Lung (tissue), 12 donors: ENCODE data around the gene ABR. TPM values are rescaled to one million over a fixed set of nuclear protein-coding genes. Genes with fewer than 3 reads are reported as not detected.

Experiments used
- ATAC-seq: fragments of 200-7000 bp; cut with Tn5 transposase; one replicate; pipeline ENCODE4 v1.9.1; 2020; ENCODE audit warnings: moderate number of reproducible peaks; ENCODE audit not compliant: insufficient read depth, low FRiP score
- DNase-seq, 3 donors: peaks; one replicate each; pipeline ENCODE4 v3.0.0-alpha.2; 2013 to 2017
- H3K27ac ChIP-seq, 2 donors: one replicate each; pipeline ENCODE4 v1.5.1; 2013; ENCODE audit warnings: mild to moderate bottlenecking in 2 of 2, moderate library complexity in 2 of 2, control low read depth in 1 of 2, inconsistent platforms in 1 of 2, low read depth in 1 of 2, low read length in 1 of 2
- H3K27me3 ChIP-seq, 3 donors: one replicate each; pipeline ENCODE4 v1.5.1; 2013; ENCODE audit warnings: low read length in 2 of 3; ENCODE audit not compliant: control insufficient read depth in 3 of 3, insufficient read depth in 3 of 3
- H3K36me3 ChIP-seq, 4 donors: one replicate each; pipeline ENCODE4 v1.5.1; 2013; ENCODE audit warnings: low read length in 4 of 4, mild to moderate bottlenecking in 1 of 4, moderate library complexity in 1 of 4; ENCODE audit not compliant: control insufficient read depth in 4 of 4, insufficient read depth in 4 of 4
- H3K4me1 ChIP-seq, 5 donors: one replicate each; pipeline ENCODE4 v1.5.1; 2013; ENCODE audit warnings: low read length in 5 of 5, mild to moderate bottlenecking in 2 of 5, moderate library complexity in 1 of 5; ENCODE audit not compliant: control insufficient read depth in 5 of 5, insufficient read depth in 5 of 5
- H3K4me3 ChIP-seq: one replicate; pipeline ENCODE4 v1.5.1; 2013; ENCODE audit warnings: mild to moderate bottlenecking, control low read depth, moderate library complexity
- H3K9ac ChIP-seq, 2 donors: one replicate each; pipeline ENCODE4 v1.5.1; 2013; ENCODE audit warnings: low read length in 2 of 2, control low read depth in 1 of 2; ENCODE audit not compliant: insufficient read depth in 1 of 2
- H3K9me3 ChIP-seq, 4 donors: one replicate each; pipeline ENCODE4 v1.5.1; 2013; ENCODE audit warnings: low read length in 3 of 4, mild to moderate bottlenecking in 1 of 4, moderate library complexity in 1 of 4; ENCODE audit not compliant: control insufficient read depth in 4 of 4, insufficient read depth in 3 of 4
- WGBS, 2 donors: extraction: QIAGEN DNeasy Blood & Tissue Kit; methylation state at CpG; one replicate each; pipeline ENCODE4 v1.1.7; 2013; 5-methylcytosine and 5-hydroxymethylcytosine counted together
- polyA plus RNA-seq, 2 donors: library from polyadenylated mRNA; stranded (reverse); fragments of 200-250 nt; gene quantifications; one replicate each; pipeline ENCODE4 v1.2.1, GENCODE V29; 2013
- total RNA-seq, 2 donors: library from RNA; depleted of rRNA in 1 of 2; stranded (reverse); fragments of >200 nt in 1 of 2; gene quantifications; one replicate each; pipeline ENCODE4 v1.2.1, GENCODE V29; 2014 to 2021
- TF ChIP-seq, protein P1 (sequence below): IDR thresholded peaks from 2 replicates; pipeline ENCODE4 v1.5.1; 2012; ENCODE audit warnings: mild to moderate bottlenecking; ENCODE audit errors: control extremely low read depth, extremely low read depth
- donor health status: control.
- donor health status: control.
- donor health status: Bipolar disorder and iron deficiency.
- donor health status: healthy.
- donor health status: DM: yes; HTN: yes; CAD: no.

Gene ABR
- total and polyA plus RNA-seq, 4 donors, result 54.8 to 187 (median 70.2) TPM

DNA sequence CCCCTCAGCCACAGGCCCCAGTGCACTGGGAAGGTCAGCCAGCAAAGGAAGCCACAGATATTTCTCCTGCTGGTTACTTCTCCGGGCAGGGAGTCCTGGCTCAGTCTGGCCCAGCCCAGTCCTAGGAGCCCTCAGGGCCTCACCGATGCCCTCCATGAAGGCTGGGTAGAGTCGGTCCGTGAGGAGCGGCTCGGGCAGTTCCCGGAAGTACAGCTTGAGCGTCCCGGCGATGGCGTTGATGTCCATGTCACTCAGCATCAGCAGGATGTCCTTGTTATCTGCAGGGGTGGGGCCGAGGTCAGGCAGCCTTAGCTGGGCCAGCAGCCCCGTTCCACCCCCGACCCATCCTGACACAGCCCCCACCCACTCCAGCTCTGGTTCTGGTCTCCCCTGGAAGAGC, 169.2 kb downstream of the ABR start:
- Histone ChIP-seq H3K9ac (no peak overlapping the region), H3K4me3 (no peak overlapping the region)
- WGBS, 2 donors, result 67 to 77% methylated on average over 14 of the region's 14 CpGs

DNA sequence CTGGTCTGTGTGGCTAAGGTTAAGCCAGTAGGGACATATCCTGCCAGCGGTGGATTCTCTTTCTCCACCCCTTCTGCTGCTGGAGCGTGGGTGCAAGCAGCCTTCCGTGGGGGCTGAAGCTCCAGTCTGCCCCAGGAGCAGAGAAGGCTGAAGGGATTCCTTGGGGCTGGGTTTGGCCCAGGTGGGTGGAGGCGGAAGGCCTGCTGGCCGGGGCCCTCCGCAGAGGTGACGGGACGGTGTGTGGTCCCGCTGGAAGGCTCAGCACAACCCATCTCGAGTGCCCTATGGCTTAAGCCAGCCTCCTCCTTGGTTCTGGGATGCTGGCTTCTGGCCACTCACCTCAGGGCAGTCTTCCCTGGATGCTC, 169.7 kb downstream of the ABR start:
- Histone ChIP-seq H3K36me3 (peaks cover 0 to 71% (median 16%) of the 10 kb centered on the region in 4 donors), H3K9me3 (no peaks in the 10 kb centered on the region), H3K4me3 (no peak overlapping the region), H3K27me3 (no peaks in the 10 kb centered on the region), H3K27ac (peak overlapping the region in 1 of 2 donors; percentile 42), H3K4me1 (peaks cover 0 to 14% (median 6%) of the 10 kb centered on the region in 5 donors), H3K9ac (no peak overlapping the region)
- WGBS, 2 donors, result 92 to 95% methylated on average over 10 of the region's 10 CpGs
- DNase-seq (no peak), ATAC-seq (no peak)
- TF ChIP-seq, protein P1, sequence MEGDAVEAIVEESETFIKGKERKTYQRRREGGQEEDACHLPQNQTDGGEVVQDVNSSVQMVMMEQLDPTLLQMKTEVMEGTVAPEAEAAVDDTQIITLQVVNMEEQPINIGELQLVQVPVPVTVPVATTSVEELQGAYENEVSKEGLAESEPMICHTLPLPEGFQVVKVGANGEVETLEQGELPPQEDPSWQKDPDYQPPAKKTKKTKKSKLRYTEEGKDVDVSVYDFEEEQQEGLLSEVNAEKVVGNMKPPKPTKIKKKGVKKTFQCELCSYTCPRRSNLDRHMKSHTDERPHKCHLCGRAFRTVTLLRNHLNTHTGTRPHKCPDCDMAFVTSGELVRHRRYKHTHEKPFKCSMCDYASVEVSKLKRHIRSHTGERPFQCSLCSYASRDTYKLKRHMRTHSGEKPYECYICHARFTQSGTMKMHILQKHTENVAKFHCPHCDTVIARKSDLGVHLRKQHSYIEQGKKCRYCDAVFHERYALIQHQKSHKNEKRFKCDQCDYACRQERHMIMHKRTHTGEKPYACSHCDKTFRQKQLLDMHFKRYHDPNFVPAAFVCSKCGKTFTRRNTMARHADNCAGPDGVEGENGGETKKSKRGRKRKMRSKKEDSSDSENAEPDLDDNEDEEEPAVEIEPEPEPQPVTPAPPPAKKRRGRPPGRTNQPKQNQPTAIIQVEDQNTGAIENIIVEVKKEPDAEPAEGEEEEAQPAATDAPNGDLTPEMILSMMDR, result no peak

More for the DNA sequence above, 169.2 kb downstream of the ABR start:
- Histone ChIP-seq H3K27ac (peak overlapping the region in 1 of 2 donors; percentile 42), H3K9me3 (no peaks in the 10 kb centered on the region), H3K4me1 (peaks cover 0 to 9% (median 6%) of the 10 kb centered on the region in 5 donors), H3K27me3 (no peaks in the 10 kb centered on the region), H3K36me3 (peaks cover 0 to 67% (median 15%) of the 10 kb centered on the region in 4 donors)
- TF ChIP-seq, protein P1, result no peak
- ATAC-seq, result no peak
- no peak for DNase-seq

- Histone ChIP-seq H3K9me3 (no peaks in the 10 kb centered on the region), H3K4me3 (no peak overlapping the region), H3K4me1 (peaks cover 4 to 20% (median 6%) of the 10 kb centered on the region in 5 donors), H3K9ac (no peak overlapping the region), H3K36me3 (peaks cover 0 to 76% (median 17%) of the 10 kb centered on the region in 4 donors), H3K27ac (peak overlapping the region in 1 of 2 donors; percentile 42), H3K27me3 (no peaks in the 10 kb centered on the region)
- WGBS, 2 donors, result 81 to 82% methylated on average over 19 of the region's 19 CpGs
- no peak for ATAC-seq
- no peak for DNase-seq
- TF ChIP-seq, protein P1, result no peak
These were observed 170.3 kb downstream of the ABR start for GRCh38 chr17:1009229-1010085.
